ENCODE results near the gene CADM3. TPM values are rescaled to one million over a fixed set of nuclear protein-coding genes. Genes with fewer than 3 reads are reported as not detected.
A peak's percentile ranks its signal among the peaks of the same experiment; 100 is the strongest.

CADM3 gene
- total and polyA plus RNA-seq, 9 of the 15 experiments (the other 6 are each of a cell fraction or from before 2014, with no cell fraction given) = 0.04 TPM; not detected in 8

DNA sequence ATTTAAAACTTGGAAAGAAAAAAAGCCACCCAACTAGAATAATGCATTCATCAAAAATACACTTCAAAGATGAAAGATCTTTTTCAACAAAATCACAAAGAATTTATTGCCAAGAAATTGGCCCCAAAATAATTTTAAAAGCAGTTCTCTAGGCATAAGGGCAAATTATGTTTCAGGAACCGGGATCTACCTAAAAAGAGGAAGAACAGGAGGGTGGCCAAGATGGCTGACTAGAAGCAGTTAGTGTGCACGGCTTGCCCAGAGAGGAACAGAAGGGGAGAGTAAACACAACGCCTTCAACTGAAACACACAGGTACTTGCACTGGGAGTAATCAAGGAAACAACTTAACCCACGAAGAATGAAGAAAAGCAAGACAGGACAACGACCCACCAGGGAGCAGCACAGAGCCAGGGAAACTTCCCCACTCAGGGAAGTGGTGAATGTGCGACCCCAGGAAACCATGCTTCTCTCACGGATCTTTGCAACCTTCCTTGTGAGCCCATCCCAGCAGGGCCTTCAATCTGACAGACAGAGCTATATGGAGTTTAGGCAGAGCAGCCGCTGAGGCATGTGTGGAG, 79.3 kb downstream of the CADM3 start (continued):
- TF ChIP-seq, protein P1, sequence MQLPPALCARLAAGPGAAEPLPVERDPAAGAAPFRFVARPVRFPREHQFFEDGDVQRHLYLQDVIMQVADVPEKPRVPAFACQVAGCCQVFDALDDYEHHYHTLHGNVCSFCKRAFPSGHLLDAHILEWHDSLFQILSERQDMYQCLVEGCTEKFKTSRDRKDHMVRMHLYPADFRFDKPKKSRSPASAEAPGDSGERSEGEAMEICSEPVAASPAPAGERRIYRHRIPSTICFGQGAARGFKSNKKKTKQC (CRISPR knock-in tag; IDR thresholded peaks at IDR 0.05) = no peak
- TF ChIP-seq RAD21 (CRISPR knock-in tag; conservative IDR thresholded peaks at IDR 0.05 in 1 of 2, IDR thresholded peaks at IDR 0.05 in 1 of 2) = peak in 1 of 2 experiments; percentile 38; a peak in 2 of 4 replicates
- TF ChIP-seq ZNF12 (CRISPR knock-in tag; IDR thresholded peaks at IDR 0.05) = no peak
- TF ChIP-seq, protein P2, sequence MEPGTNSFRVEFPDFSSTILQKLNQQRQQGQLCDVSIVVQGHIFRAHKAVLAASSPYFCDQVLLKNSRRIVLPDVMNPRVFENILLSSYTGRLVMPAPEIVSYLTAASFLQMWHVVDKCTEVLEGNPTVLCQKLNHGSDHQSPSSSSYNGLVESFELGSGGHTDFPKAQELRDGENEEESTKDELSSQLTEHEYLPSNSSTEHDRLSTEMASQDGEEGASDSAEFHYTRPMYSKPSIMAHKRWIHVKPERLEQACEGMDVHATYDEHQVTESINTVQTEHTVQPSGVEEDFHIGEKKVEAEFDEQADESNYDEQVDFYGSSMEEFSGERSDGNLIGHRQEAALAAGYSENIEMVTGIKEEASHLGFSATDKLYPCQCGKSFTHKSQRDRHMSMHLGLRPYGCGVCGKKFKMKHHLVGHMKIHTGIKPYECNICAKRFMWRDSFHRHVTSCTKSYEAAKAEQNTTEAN (CRISPR knock-in tag; IDR thresholded peaks at IDR 0.05) = no peak
- TF ChIP-seq CBX1 (IDR thresholded peaks at IDR 0.05; ENCODE audit: low read depth) = no peak
- TF ChIP-seq SAFB (IDR thresholded peaks at IDR 0.05; ENCODE audit: borderline replicate concordance, low read depth, low read length) = no peak
- TF ChIP-seq HDAC2 (IDR thresholded peaks at IDR 0.05) = no peak
- TF ChIP-seq YY1 (IDR thresholded peaks at IDR 0.05; ENCODE audit: borderline replicate concordance in 1 of 3, control insufficient read depth in 1 of 3, extremely low read depth in 1 of 3, insufficient read depth in 3 of 3, insufficient read length in 1 of 3, insufficient replicate concordance in 2 of 3, low read depth in 1 of 3, low read length in 2 of 3) = peak in 1 of 3 experiments; percentile 34
- TF ChIP-seq, protein P3, sequence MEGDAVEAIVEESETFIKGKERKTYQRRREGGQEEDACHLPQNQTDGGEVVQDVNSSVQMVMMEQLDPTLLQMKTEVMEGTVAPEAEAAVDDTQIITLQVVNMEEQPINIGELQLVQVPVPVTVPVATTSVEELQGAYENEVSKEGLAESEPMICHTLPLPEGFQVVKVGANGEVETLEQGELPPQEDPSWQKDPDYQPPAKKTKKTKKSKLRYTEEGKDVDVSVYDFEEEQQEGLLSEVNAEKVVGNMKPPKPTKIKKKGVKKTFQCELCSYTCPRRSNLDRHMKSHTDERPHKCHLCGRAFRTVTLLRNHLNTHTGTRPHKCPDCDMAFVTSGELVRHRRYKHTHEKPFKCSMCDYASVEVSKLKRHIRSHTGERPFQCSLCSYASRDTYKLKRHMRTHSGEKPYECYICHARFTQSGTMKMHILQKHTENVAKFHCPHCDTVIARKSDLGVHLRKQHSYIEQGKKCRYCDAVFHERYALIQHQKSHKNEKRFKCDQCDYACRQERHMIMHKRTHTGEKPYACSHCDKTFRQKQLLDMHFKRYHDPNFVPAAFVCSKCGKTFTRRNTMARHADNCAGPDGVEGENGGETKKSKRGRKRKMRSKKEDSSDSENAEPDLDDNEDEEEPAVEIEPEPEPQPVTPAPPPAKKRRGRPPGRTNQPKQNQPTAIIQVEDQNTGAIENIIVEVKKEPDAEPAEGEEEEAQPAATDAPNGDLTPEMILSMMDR (IDR thresholded peaks at IDR 0.05 in 2 of 3, conservative IDR thresholded peaks at IDR 0.05 in 1 of 3; ENCODE audit: insufficient read depth in 2 of 3, low read depth in 1 of 3, low read length in 3 of 3) = 0 out of 6 replicates have a peak, but pooled peaks have one; percentile 5 to 24 (median 12)
- no peak for TF ChIP-seq HSF4 (CRISPR knock-in tag; IDR thresholded peaks at IDR 0.05; ENCODE audit: borderline replicate concordance)

Small RNA genes within 50 kb of the gene (small RNA-seq; reads per million reads assigned to genes)
- not detected for gene RNA5SP60

Other genes starting within 250 kb of the CADM3 start
- gene PYHIN1, start 240.1 kb upstream of the CADM3 start, total RNA-seq (2014; rRNA removed) = not detected in 2 replicates
- not detected in 2 replicates for gene PYHIN1, start 240.1 kb upstream of the CADM3 start, total RNA-seq (2014; rRNA removed; fragmentation: Illumina TruSeq; extraction: Trizol)
- not detected in 2 replicates for gene PYHIN1, start 240.1 kb upstream of the CADM3 start, total RNA-seq (2015; rRNA removed; fragmentation: Illumina TruSeq; extraction: Trizol)
- gene PYHIN1, start 240.1 kb upstream of the CADM3 start, total RNA-seq (2021) = not detected in 2 replicates
- not detected in 2 replicates for gene PYHIN1, start 240.1 kb upstream of the CADM3 start, polyA plus RNA-seq (2011; rRNA removed)
- not detected in 2 replicates for gene PYHIN1, start 240.1 kb upstream of the CADM3 start, polyA plus RNA-seq (2014; fragmentation: Illumina TruSeq; extraction: Trizol)
- not detected for gene PYHIN1, start 240.1 kb upstream of the CADM3 start, polyA plus RNA-seq (2014; fragmentation: Nextera tagmentation; extraction: Ambion mirVana)
- not detected in 2 replicates for gene PYHIN1, start 240.1 kb upstream of the CADM3 start, polyA plus RNA-seq (2014; rRNA removed)
- 1.2 and 1.6 TPM in 2 replicates for gene IFI16, start 161.7 kb upstream of the CADM3 start, total RNA-seq (2014; rRNA removed)
- 0.45 and 1.0 TPM in 2 replicates for gene IFI16, start 161.7 kb upstream of the CADM3 start, total RNA-seq (2014; rRNA removed; fragmentation: Illumina TruSeq; extraction: Trizol)
- gene IFI16, start 161.7 kb upstream of the CADM3 start, total RNA-seq (2015; rRNA removed; fragmentation: Illumina TruSeq; extraction: Trizol) = 1.4 and 1.9 TPM in 2 replicates
- gene IFI16, start 161.7 kb upstream of the CADM3 start, total RNA-seq (2021) = 1.1 and 1.8 TPM in 2 replicates
- gene IFI16, start 161.7 kb upstream of the CADM3 start, polyA plus RNA-seq (2011; rRNA removed) = 0.18 and 0.70 TPM in 2 replicates
- gene IFI16, start 161.7 kb upstream of the CADM3 start, polyA plus RNA-seq (2014; fragmentation: Illumina TruSeq; extraction: Trizol) = 2.6 and 3.2 TPM in 2 replicates
- 1 to 10 TPM; 1.7 to 2.8 TPM for gene IFI16, start 161.7 kb upstream of the CADM3 start, polyA plus RNA-seq (2014; fragmentation: Nextera tagmentation; extraction: Ambion mirVana)
- 1.6 and 2.3 TPM in 2 replicates for gene IFI16, start 161.7 kb upstream of the CADM3 start, polyA plus RNA-seq (2014; rRNA removed)
- gene AIM2, start 94.8 kb upstream of the CADM3 start, total RNA-seq (2014; rRNA removed) = 0.08 and 0.86 TPM in 2 replicates
- gene AIM2, start 94.8 kb upstream of the CADM3 start, total RNA-seq (2014; rRNA removed; fragmentation: Illumina TruSeq; extraction: Trizol) = 0.33 TPM in 1 of 2 replicates, not detected in the other
- gene AIM2, start 94.8 kb upstream of the CADM3 start, total RNA-seq (2015; rRNA removed; fragmentation: Illumina TruSeq; extraction: Trizol) = 0.15 and 0.22 TPM in 2 replicates
- gene AIM2, start 94.8 kb upstream of the CADM3 start, total RNA-seq (2021) = 0.22 TPM in 1 of 2 replicates, not detected in the other
- 0.10 TPM in 1 of 2 replicates, not detected in the other for gene AIM2, start 94.8 kb upstream of the CADM3 start, polyA plus RNA-seq (2011; rRNA removed)
- 0.12 and 0.18 TPM in 2 replicates for gene AIM2, start 94.8 kb upstream of the CADM3 start, polyA plus RNA-seq (2014; fragmentation: Illumina TruSeq; extraction: Trizol)
- under 1 TPM; 0.18 to 0.24 TPM for gene AIM2, start 94.8 kb upstream of the CADM3 start, polyA plus RNA-seq (2014; fragmentation: Nextera tagmentation; extraction: Ambion mirVana)
- gene AIM2, start 94.8 kb upstream of the CADM3 start, polyA plus RNA-seq (2014; rRNA removed) = 0.95 TPM in 1 of 2 replicates, not detected in the other
- gene ACKR1, start 33.3 kb downstream of the CADM3 start, total RNA-seq (2014; rRNA removed) = 0.18 and 0.41 TPM in 2 replicates
- 0.07 TPM in 1 of 2 replicates, not detected in the other for gene ACKR1, start 33.3 kb downstream of the CADM3 start, total RNA-seq (2014; rRNA removed; fragmentation: Illumina TruSeq; extraction: Trizol)
- 0.11 TPM in 1 of 2 replicates, not detected in the other for gene ACKR1, start 33.3 kb downstream of the CADM3 start, total RNA-seq (2015; rRNA removed; fragmentation: Illumina TruSeq; extraction: Trizol)
- gene ACKR1, start 33.3 kb downstream of the CADM3 start, total RNA-seq (2021) = 0.51 and 0.58 TPM in 2 replicates
- 0.15 TPM in 1 of 2 replicates, not detected in the other for gene ACKR1, start 33.3 kb downstream of the CADM3 start, polyA plus RNA-seq (2011; rRNA removed)
- 0.22 and 0.24 TPM in 2 replicates for gene ACKR1, start 33.3 kb downstream of the CADM3 start, polyA plus RNA-seq (2014; fragmentation: Illumina TruSeq; extraction: Trizol)
- under 1 TPM; 0.24 to 0.64 TPM for gene ACKR1, start 33.3 kb downstream of the CADM3 start, polyA plus RNA-seq (2014; fragmentation: Nextera tagmentation; extraction: Ambion mirVana)
- 0.15 and 0.30 TPM in 2 replicates for gene ACKR1, start 33.3 kb downstream of the CADM3 start, polyA plus RNA-seq (2014; rRNA removed)
- not detected in 2 replicates for gene FCER1A, start 130.7 kb downstream of the CADM3 start, total RNA-seq (2014; rRNA removed)
- gene FCER1A, start 130.7 kb downstream of the CADM3 start, total RNA-seq (2014; rRNA removed; fragmentation: Illumina TruSeq; extraction: Trizol) = not detected in 2 replicates
- not detected in 2 replicates for gene FCER1A, start 130.7 kb downstream of the CADM3 start, total RNA-seq (2015; rRNA removed; fragmentation: Illumina TruSeq; extraction: Trizol)
- not detected in 2 replicates for gene FCER1A, start 130.7 kb downstream of the CADM3 start, total RNA-seq (2021)
- gene FCER1A, start 130.7 kb downstream of the CADM3 start, polyA plus RNA-seq (2011; rRNA removed) = not detected in 2 replicates
- gene FCER1A, start 130.7 kb downstream of the CADM3 start, polyA plus RNA-seq (2014; fragmentation: Illumina TruSeq; extraction: Trizol) = not detected in 2 replicates
- under 1 TPM in 1 of 2 experiments, not detected in 1; 0.04 TPM for gene FCER1A, start 130.7 kb downstream of the CADM3 start, polyA plus RNA-seq (2014; fragmentation: Nextera tagmentation; extraction: Ambion mirVana)
- gene FCER1A, start 130.7 kb downstream of the CADM3 start, polyA plus RNA-seq (2014; rRNA removed) = not detected in 2 replicates